Measurements from ENCODE around the gene SMIM30.

SMIM30 gene

DNA sequence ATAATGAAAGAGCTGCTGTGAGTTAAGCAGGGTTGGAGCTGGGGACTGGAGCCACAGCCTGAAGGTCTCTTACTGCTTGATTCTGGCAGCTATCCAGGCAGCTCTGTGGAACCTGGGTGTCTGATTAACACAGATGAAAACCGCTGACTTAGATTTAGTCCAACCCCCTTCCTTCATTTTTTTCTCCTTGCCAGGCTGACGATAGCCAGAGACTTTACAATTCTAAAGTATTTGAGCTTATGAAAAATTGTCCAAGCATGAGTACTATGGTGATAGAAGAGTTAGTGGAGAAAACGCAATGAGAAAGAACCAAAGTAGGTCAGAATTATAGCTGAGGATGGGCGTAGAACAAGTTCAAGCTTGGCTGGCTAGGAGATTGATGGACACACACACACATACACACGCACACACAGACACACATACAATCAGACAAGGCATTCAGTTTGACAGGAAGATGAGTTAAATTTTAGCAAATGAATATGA is 18.2 kb downstream of the SMIM30 start:
- DNase-seq (ENCODE audit: low read depth in 2 of 2): no peak

DNA sequence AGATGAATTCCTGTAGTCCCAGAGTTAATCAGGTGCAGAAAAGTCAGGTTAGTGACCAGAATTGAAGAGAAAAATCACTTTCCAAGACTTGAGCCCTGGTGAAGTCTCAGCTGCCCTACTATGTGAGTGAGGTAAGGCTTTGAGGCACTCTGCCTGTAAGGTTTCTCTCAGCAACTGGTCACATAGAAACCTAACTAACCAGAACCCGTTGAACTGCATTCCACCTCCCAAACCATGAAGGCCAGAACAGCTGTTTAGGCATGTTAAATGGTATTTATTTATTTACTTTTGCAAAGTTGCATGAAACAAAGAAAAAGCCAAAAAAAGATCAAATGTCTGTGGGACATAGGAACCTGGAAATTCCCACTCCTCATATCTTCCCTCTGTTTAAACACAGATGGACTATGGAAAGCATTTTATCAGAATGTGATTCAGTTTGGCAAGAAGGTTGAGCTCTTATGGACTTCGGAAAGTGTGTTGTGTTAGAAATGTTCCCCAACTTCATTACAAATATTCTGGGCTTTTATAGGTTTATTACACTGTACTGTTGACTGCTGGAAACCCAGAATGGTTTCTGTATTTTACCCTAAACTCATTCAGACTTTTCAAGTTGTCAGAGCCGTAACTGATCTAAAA is 19.0 kb downstream of the SMIM30 start:
- no peak for DNase-seq (ENCODE audit: low read depth in 2 of 2)

DNA sequence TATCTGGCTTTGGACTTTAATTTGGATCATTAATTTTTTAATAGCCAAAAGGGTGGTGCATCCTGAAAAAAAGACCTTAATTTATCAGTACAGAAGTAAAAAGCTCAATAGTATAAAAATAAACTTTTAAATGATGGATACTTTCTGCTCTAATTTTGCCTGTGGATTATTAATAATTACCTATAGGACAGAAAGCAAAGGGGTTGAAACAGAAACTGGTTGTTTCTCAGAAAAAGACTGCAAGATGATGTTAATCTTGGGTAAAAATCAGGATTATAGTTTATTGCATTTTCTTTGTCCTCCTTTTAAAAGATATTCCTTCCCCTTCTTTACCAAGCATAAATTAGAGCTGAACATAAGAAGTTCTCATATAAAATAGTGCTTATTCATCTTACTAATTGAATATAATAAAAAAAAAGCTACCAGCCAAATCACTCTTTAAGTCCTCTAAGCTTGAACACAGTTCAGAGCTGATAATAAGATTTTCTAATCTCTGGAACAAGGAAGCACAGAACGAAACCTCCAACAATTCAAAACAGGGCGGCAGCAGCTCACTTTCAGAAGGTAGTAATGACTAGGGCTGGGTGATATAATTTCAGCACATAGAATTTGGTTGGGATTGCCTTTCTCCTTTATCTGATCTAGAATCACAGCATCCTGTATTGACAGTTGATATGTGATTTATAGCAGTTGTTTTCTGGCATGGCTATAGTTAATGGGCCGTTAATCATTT is 23.7 kb downstream of the SMIM30 start:
- no peak for DNase-seq (ENCODE audit: low read depth in 2 of 2)

DNA sequence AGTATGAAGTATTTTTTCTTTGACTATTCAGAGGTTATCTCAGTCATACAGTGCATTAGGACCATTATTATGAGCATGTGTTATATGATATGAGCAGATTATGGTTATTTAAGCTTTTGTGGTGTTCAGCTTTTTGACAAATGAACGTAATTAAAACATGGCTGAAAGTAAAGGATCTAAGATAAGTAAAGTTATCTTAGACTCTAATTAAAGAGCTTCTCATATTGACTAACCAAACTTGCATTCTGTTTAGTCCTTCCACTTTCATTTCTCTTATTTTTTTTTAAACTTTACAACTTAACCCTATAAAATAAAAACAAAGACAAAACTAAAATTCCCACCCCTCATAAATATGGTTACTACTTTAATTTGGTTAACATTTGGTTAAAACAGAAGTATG is 24.8 kb downstream of the SMIM30 start:
- no peak for DNase-seq (ENCODE audit: low read depth in 2 of 2)

DNA sequence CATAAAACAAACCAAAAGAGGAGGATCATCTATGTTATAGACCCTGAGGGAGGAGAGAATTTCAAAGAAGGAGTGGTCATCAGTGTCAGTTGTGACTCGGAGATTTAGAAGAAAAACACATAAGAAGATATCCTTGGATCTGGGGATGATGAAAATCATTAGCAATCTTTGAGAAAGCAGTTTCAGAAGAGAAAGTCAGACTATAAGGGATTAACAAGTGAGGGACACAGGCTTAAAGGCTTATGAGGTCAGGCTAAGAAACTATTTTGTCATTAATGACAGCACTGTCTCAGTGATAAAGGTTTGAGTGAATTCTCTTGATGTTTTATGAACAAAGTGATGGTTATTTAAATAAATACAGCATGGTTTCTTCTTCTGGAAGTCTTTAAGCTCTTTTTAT is 25.6 kb downstream of the SMIM30 start:
- no peak for DNase-seq (ENCODE audit: low read depth in 2 of 2)

DNA sequence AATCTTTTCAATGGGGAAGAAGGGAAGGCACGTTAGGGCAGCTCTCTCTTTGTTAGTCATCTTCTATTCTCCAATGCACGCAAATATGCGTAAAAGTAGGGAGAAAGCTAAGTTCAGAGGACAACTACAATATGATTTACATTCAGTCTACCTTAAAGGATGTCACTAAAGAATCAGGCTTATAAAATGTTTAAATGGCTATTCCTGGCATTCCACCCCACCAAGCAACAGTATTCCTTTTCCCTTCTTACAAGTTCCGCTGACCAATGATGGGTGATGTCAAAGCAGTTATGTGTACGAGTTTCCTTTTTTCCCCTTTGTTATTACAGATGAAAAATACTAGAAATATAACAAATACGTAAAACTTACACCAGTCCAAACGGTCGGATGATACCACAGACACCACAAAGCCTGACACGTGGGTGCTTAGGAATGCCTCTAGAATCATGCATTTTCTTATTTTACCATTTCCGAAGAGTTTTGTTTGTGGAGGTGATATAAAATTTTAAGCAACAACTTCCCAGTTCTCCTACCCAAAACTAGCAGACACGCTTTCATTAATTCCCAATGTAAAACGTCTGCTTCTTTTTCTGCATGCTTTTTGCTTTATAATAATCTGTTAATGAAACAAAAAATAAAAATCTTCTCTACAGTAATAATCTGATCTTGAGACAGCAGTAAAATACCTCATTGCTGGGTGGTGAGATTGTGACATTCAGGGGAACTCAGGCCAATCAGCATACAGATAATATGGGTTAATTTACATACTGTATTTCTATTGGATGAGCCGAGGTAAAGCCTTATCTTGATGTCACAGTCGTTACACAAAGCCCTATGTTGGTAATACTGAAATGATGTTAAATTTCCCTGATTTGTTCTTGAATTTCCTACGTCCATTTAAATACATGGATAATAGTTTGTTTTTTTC is 31.0 kb downstream of the SMIM30 start:
- DNase-seq (ENCODE audit: low read depth in 2 of 2): no peak

DNA sequence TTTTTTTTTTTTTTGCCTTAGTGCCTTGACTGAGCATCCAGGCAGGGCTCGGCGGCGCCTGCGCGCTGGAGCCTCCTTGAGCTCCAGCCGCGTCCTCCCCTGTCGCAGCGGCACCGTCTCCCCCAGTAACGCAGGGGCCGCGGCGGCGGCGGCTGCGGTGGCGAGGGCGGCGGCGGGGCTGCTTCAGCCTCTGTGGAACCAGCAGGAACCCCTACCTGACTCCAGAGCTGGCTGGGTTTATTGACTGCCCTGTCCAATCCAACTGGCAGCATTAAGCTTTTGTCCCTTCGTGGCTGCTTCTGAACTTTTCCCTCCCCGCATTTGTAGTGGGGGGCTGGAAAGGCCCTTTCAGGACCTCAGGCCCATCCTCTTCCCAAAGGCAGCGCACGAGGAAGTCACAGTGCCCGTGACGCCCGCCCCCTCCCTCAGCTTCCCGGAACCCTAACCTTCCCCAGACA is 31.9 kb downstream of the SMIM30 start, which contains the start of gene GPR85:
Gene GPR85 (minus strand): TSS at position 397 of the 458 bp plus-strand sequence. CDS start 2,106 bp downstream, outside the sequence.
- DNase-seq (ENCODE audit: low read depth in 2 of 2): no peak

DNA sequence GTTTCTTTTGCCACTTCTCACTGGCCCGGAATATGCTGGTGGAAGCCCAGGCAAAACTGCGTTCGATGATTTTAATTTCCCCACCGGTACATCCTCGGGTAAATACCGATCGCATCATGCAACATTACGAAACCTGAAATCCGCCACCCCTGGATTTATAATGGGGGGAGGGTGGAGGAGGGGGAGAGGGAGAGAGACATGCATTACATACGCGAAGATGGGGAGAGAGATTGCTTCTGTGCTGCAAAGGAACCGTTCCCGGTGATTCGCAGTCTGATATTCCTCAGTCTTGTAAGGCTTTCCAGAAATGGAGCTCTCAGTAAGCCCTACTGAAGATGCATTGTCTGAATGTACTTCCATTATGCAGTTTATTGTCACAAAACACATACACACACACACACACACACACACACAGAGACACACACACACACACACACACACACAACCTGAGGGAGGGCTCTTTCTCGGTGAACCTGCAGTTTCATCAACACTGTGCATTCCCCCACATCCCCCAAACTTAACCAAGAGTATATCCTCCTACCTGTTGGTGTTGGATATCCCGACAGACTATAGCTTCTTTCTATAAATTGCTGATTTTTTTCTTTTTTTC is 32.5 kb downstream of the SMIM30 start:
- DNase-seq (ENCODE audit: low read depth in 2 of 2): no peak

DNA sequence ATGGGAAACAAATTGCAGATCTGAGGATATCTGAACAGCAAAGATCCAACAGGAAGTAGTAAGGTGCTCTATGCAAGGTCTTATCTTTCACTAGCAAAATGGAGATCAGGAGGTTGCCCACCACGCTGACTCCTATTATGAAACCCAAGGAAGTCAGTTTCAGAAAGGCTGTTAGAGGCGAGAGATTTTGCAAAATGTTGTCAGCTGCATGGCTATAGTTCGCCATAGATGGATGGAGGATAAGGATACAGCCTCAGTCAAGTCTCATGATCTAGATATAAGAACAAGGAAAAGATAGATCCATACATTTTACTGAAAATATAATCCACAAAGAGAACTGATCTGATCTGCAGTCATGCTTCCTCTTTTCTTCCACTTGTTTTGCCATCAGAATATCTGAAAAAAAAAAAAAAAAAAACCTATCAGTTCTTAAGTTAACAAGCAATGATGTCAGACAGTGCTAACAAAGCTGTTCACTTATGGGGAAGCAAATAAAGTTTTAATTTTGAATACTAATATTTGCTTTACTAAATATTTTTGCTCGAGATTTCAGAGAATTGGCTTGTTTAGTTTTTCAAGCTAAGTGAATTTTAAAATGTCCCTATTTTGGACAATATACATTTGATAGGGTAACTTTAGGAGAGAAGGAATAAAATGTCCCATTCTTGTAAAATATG is 33.7 kb downstream of the SMIM30 start:
- DNase-seq (ENCODE audit: low read depth in 2 of 2): no peak

DNA sequence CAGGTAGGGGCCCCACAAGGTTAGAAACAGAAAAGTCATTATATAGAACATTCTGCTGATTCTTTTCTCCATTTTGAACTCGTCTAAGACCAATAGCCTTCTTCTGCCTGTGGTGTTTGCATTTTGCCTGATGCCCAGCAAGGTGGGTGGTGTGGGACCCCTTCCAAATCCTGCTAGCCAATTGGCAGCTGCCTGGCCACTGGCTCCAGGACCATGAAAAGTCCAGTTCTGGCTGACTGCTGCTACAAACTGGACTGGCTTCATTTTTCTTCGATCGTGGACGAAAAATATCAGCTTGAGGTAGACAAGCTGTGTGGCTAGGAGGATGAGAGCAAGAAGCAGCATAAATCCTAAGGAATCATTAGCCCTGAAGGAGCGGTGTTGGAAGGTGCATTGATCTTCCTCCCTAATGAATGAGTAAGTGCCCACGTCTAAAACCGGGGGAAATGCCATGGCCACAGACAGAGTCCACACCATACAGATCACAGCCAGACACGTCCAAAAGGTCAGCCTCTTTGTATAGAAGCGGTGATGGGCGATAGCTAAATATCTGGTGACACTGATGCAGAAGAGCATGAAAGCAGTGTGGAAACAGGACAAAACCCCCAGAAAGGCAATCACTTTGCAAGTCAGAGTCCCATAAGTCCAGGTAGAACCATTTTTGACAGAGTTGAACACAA is 34.4 kb downstream of the SMIM30 start:
- no peak for DNase-seq (ENCODE audit: low read depth in 2 of 2)

DNA sequence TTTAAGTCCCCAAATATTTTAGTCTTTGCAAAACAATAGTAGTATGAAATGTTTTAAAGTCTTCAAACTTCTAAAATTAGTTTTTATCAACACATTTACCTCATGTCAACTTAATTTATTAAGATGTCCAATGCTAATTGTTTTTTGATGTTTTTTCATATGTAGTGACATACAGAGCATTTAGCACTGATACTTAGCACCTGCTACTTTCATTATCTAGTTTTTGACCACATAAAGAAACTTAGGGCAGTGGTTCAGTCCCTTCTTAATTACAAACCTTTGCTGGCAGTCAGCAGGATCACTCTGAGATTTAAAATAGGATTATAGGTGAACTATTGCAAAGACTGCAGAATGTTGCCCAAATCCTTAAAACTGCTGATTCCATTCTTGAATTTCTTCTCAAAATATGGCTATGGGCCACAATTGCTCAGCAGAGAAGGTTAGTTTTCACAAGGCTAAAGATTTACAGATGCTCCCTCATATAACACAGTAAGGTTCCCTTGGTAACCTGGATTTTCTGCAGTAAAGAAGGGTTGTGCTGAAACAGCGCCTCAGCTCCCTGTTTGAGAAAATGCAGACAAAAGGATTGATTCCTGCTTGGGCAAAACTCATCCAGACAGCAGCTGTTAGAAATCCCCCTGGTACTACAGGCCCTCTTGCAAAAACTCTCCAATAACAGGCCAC is 35.1 kb downstream of the SMIM30 start:
- no peak for DNase-seq (ENCODE audit: low read depth in 2 of 2)

DNA sequence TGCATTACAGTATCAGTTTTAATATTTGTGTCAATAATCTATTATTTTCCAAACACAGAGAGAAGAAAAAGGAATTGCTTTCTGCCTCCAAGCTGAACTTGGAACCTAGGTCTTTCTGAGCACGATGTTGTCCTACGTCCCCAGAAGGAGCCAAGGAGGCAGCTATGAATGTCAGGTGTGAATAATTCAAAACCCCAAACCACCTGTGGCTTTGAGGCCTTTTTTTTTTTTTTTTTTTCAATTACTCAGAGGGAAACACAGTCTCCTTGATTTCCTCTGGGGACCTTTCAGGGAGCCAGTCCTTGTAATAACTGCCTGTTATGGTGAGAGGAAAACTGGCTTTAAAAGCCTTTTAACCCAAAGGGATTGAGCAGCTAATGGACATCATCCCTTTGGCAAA is 40.0 kb downstream of the SMIM30 start:
- DNase-seq (ENCODE audit: low read depth in 2 of 2): no peak

DNA sequence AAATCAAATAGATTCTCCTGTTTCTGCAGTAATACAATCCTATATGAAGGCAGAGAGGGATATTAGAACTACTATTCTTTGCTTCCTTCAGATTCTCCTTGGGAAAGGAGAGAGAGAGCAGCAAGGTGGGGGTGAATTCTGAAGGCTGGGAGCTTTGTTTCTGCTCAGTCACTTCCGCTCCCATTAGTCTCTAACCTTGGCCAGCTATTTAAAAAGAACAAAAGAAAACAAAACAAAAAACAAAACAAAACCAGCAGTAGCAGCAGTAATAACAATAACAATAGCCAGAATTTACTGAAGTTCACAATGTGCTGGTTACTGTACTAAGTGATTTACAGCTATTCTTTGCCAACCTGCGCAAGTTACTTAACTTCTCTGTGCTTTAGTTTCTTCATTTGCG is 41.7 kb downstream of the SMIM30 start:
- DNase-seq (ENCODE audit: low read depth in 2 of 2): no peak

DNA sequence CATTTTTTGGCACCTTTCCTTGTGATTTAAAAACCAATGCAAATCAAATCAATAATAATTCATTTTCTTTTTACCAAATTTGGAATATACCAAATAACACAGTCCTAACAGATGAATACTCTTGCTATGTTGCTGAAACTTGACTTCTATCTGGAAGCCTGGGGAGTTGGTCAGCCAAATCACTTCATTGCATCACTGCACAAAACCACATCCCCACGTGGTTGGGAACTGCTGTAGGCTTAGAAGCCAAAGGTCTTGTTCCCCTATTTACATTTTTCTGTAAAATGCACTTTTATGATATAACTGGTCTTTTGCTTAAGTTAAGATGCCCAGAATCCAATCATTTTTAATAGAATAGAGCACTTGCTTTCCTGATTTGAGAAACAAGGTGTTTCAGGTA is 46.9 kb downstream of the SMIM30 start:
- no peak for DNase-seq (ENCODE audit: low read depth in 2 of 2)

Measured in stimulated activated CD8-positive, alpha-beta memory T cell treated with anti-CD3 and anti-CD28 coated beads, Interleukin-15, amount 100 ng/mL, for 4 hours (primary cell).